Type B pancreatic cell (in vitro differentiated cells): ENCODE results near the gene E2F3. TPM values are rescaled to one million over a fixed set of nuclear protein-coding genes. Genes with fewer than 3 reads are reported as not detected.

Experiments
- DNase-seq: peaks from one replicate; pipeline ENCODE4 v3.0.0; 2021; ENCODE audit warnings: mixed read lengths; ENCODE audit not compliant: unreplicated experiment; ENCODE audit errors: extremely low spot score
- H3K27ac Mint-ChIP-seq: 2 replicates; pipeline ENCODE4 v1.8.0; 2021; ENCODE audit warnings: mild to moderate bottlenecking, mixed read lengths
- H3K27me3 Mint-ChIP-seq: 2 replicates; pipeline ENCODE4 v1.8.0; 2021; ENCODE audit warnings: mixed read lengths
- H3K36me3 Mint-ChIP-seq: 2 replicates; pipeline ENCODE4 v1.8.0; 2021; ENCODE audit warnings: mixed read lengths
- H3K4me1 Mint-ChIP-seq: one replicate; pipeline ENCODE4 v1.8.0; 2021; ENCODE audit warnings: mixed read lengths; ENCODE audit not compliant: unreplicated experiment
- H3K4me3 Mint-ChIP-seq: 2 replicates; pipeline ENCODE4 v1.8.0; 2021; ENCODE audit warnings: mild to moderate bottlenecking, mixed read lengths
- H3K9me3 Mint-ChIP-seq: 2 replicates; pipeline ENCODE4 v1.8.0; 2021; ENCODE audit warnings: mixed read lengths
- CTCF ChIP-seq: fragments of 200-600 bp; sonication (generic); conservative IDR thresholded peaks from 2 replicates; pipeline ENCODE4 v1.5.0; 2021; ENCODE audit warnings: antibody characterized with exemption, mild to moderate bottlenecking
- total RNA-seq: library from RNA; stranded (reverse); gene quantifications from 2 replicates; pipeline ENCODE4 v1.2.1, GENCODE V29; 2021; ENCODE audit warnings: low replicate concordance

E2F3 gene
- total RNA-seq, 1 donor from 2014 or later: 21.0 TPM

GRCh38 chr6:20433929-20434328 lies 32.2 kb downstream of the E2F3 start:
- no peak overlapping the region for H3K27ac Mint-ChIP-seq
- H3K36me3 Mint-ChIP-seq: peaks cover 31% of the 10 kb centered on the region
- no peaks in the 10 kb centered on the region for H3K9me3 Mint-ChIP-seq
- peaks cover 15% of the 10 kb centered on the region for H3K4me1 Mint-ChIP-seq
- no peaks in the 10 kb centered on the region for H3K27me3 Mint-ChIP-seq
- no peak for DNase-seq
- no peak for TF ChIP-seq CTCF
- H3K4me3 Mint-ChIP-seq: no peak overlapping the region

GRCh38 chr6:20434766-20435165 lies 33.1 kb downstream of the E2F3 start:
- Mint-ChIP-seq H3K4me1 (peaks cover 15% of the 10 kb centered on the region), H3K36me3 (peaks cover 32% of the 10 kb centered on the region), H3K9me3 (peaks cover under 1% of the 10 kb centered on the region), H3K4me3 (no peak overlapping the region), H3K27me3 (no peaks in the 10 kb centered on the region), H3K27ac (no peak overlapping the region)
- no peak for DNase-seq
- no peak for TF ChIP-seq CTCF

GRCh38 chr6:20436719-20437118 lies 35.0 kb downstream of the E2F3 start:
- no peak for TF ChIP-seq CTCF
- Mint-ChIP-seq H3K36me3 (peaks cover 36% of the 10 kb centered on the region), H3K4me1 (peaks cover 15% of the 10 kb centered on the region), H3K27me3 (no peaks in the 10 kb centered on the region), H3K27ac (no peak overlapping the region), H3K9me3 (peaks cover 4% of the 10 kb centered on the region), H3K4me3 (no peak overlapping the region)
- DNase-seq: no peak

- Mint-ChIP-seq H3K4me1 (peaks cover 16% of the 10 kb centered on the region), H3K4me3 (no peak overlapping the region), H3K9me3 (peaks cover 4% of the 10 kb centered on the region), H3K27ac (no peak overlapping the region), H3K27me3 (no peaks in the 10 kb centered on the region), H3K36me3 (peaks cover 35% of the 10 kb centered on the region)
- TF ChIP-seq CTCF: no peak
- no peak for DNase-seq
Measured at GRCh38 chr6:20437639-20438038, 36.0 kb downstream of the E2F3 start.

GRCh38 chr6:20438462-20439070 lies 36.9 kb downstream of the E2F3 start:
- DNase-seq: no peak
- Mint-ChIP-seq H3K4me3 (no peak overlapping the region), H3K27me3 (no peaks in the 10 kb centered on the region), H3K36me3 (peaks cover 34% of the 10 kb centered on the region), H3K27ac (no peak overlapping the region), H3K9me3 (peaks cover 4% of the 10 kb centered on the region), H3K4me1 (peaks cover 11% of the 10 kb centered on the region)
- TF ChIP-seq CTCF: no peak

GRCh38 chr6:20439558-20439957 lies 37.9 kb downstream of the E2F3 start:
- no peak overlapping the region for H3K27ac Mint-ChIP-seq
- peaks cover 4% of the 10 kb centered on the region for H3K9me3 Mint-ChIP-seq
- no peak for DNase-seq
- H3K36me3 Mint-ChIP-seq: peaks cover 29% of the 10 kb centered on the region
- TF ChIP-seq CTCF: no peak
- H3K4me3 Mint-ChIP-seq: no peak overlapping the region
- H3K4me1 Mint-ChIP-seq: peaks cover 5% of the 10 kb centered on the region
- no peaks in the 10 kb centered on the region for H3K27me3 Mint-ChIP-seq
